ENCODE data around the gene UBR3.

The UBR3 gene

GRCh38 chr2:170086751-170087412 lies 259.6 kb downstream of the UBR3 start:
- no peaks in the 10 kb centered on the region for H3K9me3 ChIP-seq (ENCODE audit: control insufficient read depth in 2 of 2, low read length in 2 of 2)
- H3K36me3 ChIP-seq (ENCODE audit: control insufficient read depth in 2 of 2, insufficient read depth in 2 of 2, low read length in 2 of 2): peaks cover 0 to 3% of the 10 kb centered on the region in 2 donors
- H3K27me3 ChIP-seq (ENCODE audit: control insufficient read depth in 2 of 2, insufficient read depth in 2 of 2, low read length in 2 of 2): no peaks in the 10 kb centered on the region
- H3K9ac ChIP-seq (ENCODE audit: low read depth in 1 of 2, low read length in 2 of 2): no peak overlapping the region
- H3K4me1 ChIP-seq (ENCODE audit: control insufficient read depth in 2 of 2, insufficient read depth in 2 of 2, low read length in 2 of 2): no peaks in the 10 kb centered on the region
- no peak overlapping the region for H3K27ac ChIP-seq (ENCODE audit: low read depth in 2 of 2, low read length in 2 of 2)
- no peak overlapping the region for H3K4me3 ChIP-seq (ENCODE audit: low read length in 2 of 2)

- no peaks in the 10 kb centered on the region for H3K36me3 ChIP-seq (ENCODE audit: control insufficient read depth in 2 of 2, insufficient read depth in 2 of 2, low read length in 2 of 2)
- no peaks in the 10 kb centered on the region for H3K4me1 ChIP-seq (ENCODE audit: control insufficient read depth in 2 of 2, insufficient read depth in 2 of 2, low read length in 2 of 2)
- H3K4me3 ChIP-seq (ENCODE audit: low read length in 2 of 2): no peak overlapping the region
- no peak overlapping the region for H3K9ac ChIP-seq (ENCODE audit: low read depth in 1 of 2, low read length in 2 of 2)
- H3K27ac ChIP-seq (ENCODE audit: low read depth in 2 of 2, low read length in 2 of 2): no peak overlapping the region
- H3K9me3 ChIP-seq (ENCODE audit: control insufficient read depth in 2 of 2, low read length in 2 of 2): no peaks in the 10 kb centered on the region
- no peaks in the 10 kb centered on the region for H3K27me3 ChIP-seq (ENCODE audit: control insufficient read depth in 2 of 2, insufficient read depth in 2 of 2, low read length in 2 of 2)
Observed at GRCh38 chr2:170087413-170087793, 260.1 kb downstream of the UBR3 start.

- Histone ChIP-seq H3K36me3 (ENCODE audit: control insufficient read depth in 2 of 2, insufficient read depth in 2 of 2, low read length in 2 of 2) (no peaks in the 10 kb centered on the region), H3K9me3 (ENCODE audit: control insufficient read depth in 2 of 2, low read length in 2 of 2) (no peaks in the 10 kb centered on the region), H3K9ac (ENCODE audit: low read depth in 1 of 2, low read length in 2 of 2) (no peak overlapping the region), H3K27me3 (ENCODE audit: control insufficient read depth in 2 of 2, insufficient read depth in 2 of 2, low read length in 2 of 2) (no peaks in the 10 kb centered on the region), H3K4me3 (ENCODE audit: low read length in 2 of 2) (no peak overlapping the region), H3K4me1 (ENCODE audit: control insufficient read depth in 2 of 2, insufficient read depth in 2 of 2, low read length in 2 of 2) (no peaks in the 10 kb centered on the region), H3K27ac (ENCODE audit: low read depth in 2 of 2, low read length in 2 of 2) (no peak overlapping the region)
Observed at GRCh38 chr2:170088776-170089175, 261.5 kb downstream of the UBR3 start.

- H3K9me3 ChIP-seq (ENCODE audit: control insufficient read depth in 2 of 2, low read length in 2 of 2): no peaks in the 10 kb centered on the region
- no peak overlapping the region for H3K27ac ChIP-seq (ENCODE audit: low read depth in 2 of 2, low read length in 2 of 2)
- no peaks in the 10 kb centered on the region for H3K4me1 ChIP-seq (ENCODE audit: control insufficient read depth in 2 of 2, insufficient read depth in 2 of 2, low read length in 2 of 2)
- no peaks in the 10 kb centered on the region for H3K36me3 ChIP-seq (ENCODE audit: control insufficient read depth in 2 of 2, insufficient read depth in 2 of 2, low read length in 2 of 2)
- H3K9ac ChIP-seq (ENCODE audit: low read depth in 1 of 2, low read length in 2 of 2): no peak overlapping the region
- no peaks in the 10 kb centered on the region for H3K27me3 ChIP-seq (ENCODE audit: control insufficient read depth in 2 of 2, insufficient read depth in 2 of 2, low read length in 2 of 2)
- H3K4me3 ChIP-seq (ENCODE audit: low read length in 2 of 2): no peak overlapping the region
Observed at GRCh38 chr2:170090229-170090628, 263.0 kb downstream of the UBR3 start.

- Histone ChIP-seq H3K27ac (ENCODE audit: low read depth in 2 of 2, low read length in 2 of 2) (no peak overlapping the region), H3K9ac (ENCODE audit: low read depth in 1 of 2, low read length in 2 of 2) (no peak overlapping the region), H3K9me3 (ENCODE audit: control insufficient read depth in 2 of 2, low read length in 2 of 2) (no peaks in the 10 kb centered on the region), H3K36me3 (ENCODE audit: control insufficient read depth in 2 of 2, insufficient read depth in 2 of 2, low read length in 2 of 2) (no peaks in the 10 kb centered on the region), H3K4me3 (ENCODE audit: low read length in 2 of 2) (no peak overlapping the region), H3K4me1 (ENCODE audit: control insufficient read depth in 2 of 2, insufficient read depth in 2 of 2, low read length in 2 of 2) (no peaks in the 10 kb centered on the region), H3K27me3 (ENCODE audit: control insufficient read depth in 2 of 2, insufficient read depth in 2 of 2, low read length in 2 of 2) (no peaks in the 10 kb centered on the region)
Observed at GRCh38 chr2:170091436-170091835, 264.2 kb downstream of the UBR3 start.

GRCh38 chr2:170092436-170093060 lies 265.3 kb downstream of the UBR3 start:
- no peak overlapping the region for H3K9ac ChIP-seq (ENCODE audit: low read depth in 1 of 2, low read length in 2 of 2)
- no peaks in the 10 kb centered on the region for H3K4me1 ChIP-seq (ENCODE audit: control insufficient read depth in 2 of 2, insufficient read depth in 2 of 2, low read length in 2 of 2)

GRCh38 chr2:170095380-170095779 lies 268.1 kb downstream of the UBR3 start:
- Histone ChIP-seq H3K27me3 (ENCODE audit: control insufficient read depth in 2 of 2, insufficient read depth in 2 of 2, low read length in 2 of 2) (no peaks in the 10 kb centered on the region), H3K36me3 (ENCODE audit: control insufficient read depth in 2 of 2, insufficient read depth in 2 of 2, low read length in 2 of 2) (no peaks in the 10 kb centered on the region), H3K4me1 (ENCODE audit: control insufficient read depth in 2 of 2, insufficient read depth in 2 of 2, low read length in 2 of 2) (no peaks in the 10 kb centered on the region), H3K9me3 (ENCODE audit: control insufficient read depth in 2 of 2, low read length in 2 of 2) (no peaks in the 10 kb centered on the region), H3K9ac (ENCODE audit: low read depth in 1 of 2, low read length in 2 of 2) (no peak overlapping the region), H3K27ac (ENCODE audit: low read depth in 2 of 2, low read length in 2 of 2) (no peak overlapping the region), H3K4me3 (ENCODE audit: low read length in 2 of 2) (no peak overlapping the region)

More at GRCh38 chr2:170092436-170093060, 265.3 kb downstream of the UBR3 start:
- Histone ChIP-seq H3K27me3 (ENCODE audit: control insufficient read depth in 2 of 2, insufficient read depth in 2 of 2, low read length in 2 of 2) (no peaks in the 10 kb centered on the region), H3K36me3 (ENCODE audit: control insufficient read depth in 2 of 2, insufficient read depth in 2 of 2, low read length in 2 of 2) (no peaks in the 10 kb centered on the region), H3K4me3 (ENCODE audit: low read length in 2 of 2) (no peak overlapping the region), H3K27ac (ENCODE audit: low read depth in 2 of 2, low read length in 2 of 2) (no peak overlapping the region), H3K9me3 (ENCODE audit: control insufficient read depth in 2 of 2, low read length in 2 of 2) (no peaks in the 10 kb centered on the region)

- Histone ChIP-seq H3K36me3 (ENCODE audit: control insufficient read depth in 2 of 2, insufficient read depth in 2 of 2, low read length in 2 of 2) (no peaks in the 10 kb centered on the region), H3K4me3 (ENCODE audit: low read length in 2 of 2) (no peak overlapping the region), H3K9me3 (ENCODE audit: control insufficient read depth in 2 of 2, low read length in 2 of 2) (no peaks in the 10 kb centered on the region), H3K4me1 (ENCODE audit: control insufficient read depth in 2 of 2, insufficient read depth in 2 of 2, low read length in 2 of 2) (no peaks in the 10 kb centered on the region), H3K27me3 (ENCODE audit: control insufficient read depth in 2 of 2, insufficient read depth in 2 of 2, low read length in 2 of 2) (no peaks in the 10 kb centered on the region), H3K27ac (ENCODE audit: low read depth in 2 of 2, low read length in 2 of 2) (no peak overlapping the region), H3K9ac (ENCODE audit: low read depth in 1 of 2, low read length in 2 of 2) (no peak overlapping the region)
Observed at GRCh38 chr2:170098626-170099312, 271.5 kb downstream of the UBR3 start.

- no peaks in the 10 kb centered on the region for H3K4me1 ChIP-seq (ENCODE audit: control insufficient read depth in 2 of 2, insufficient read depth in 2 of 2, low read length in 2 of 2)
Observed at GRCh38 chr2:170101789-170102188, 274.5 kb downstream of the UBR3 start.

GRCh38 chr2:170106102-170106840 lies 279.0 kb downstream of the UBR3 start:
- no peaks in the 10 kb centered on the region for H3K27me3 ChIP-seq (ENCODE audit: control insufficient read depth in 2 of 2, insufficient read depth in 2 of 2, low read length in 2 of 2)

More at GRCh38 chr2:170101789-170102188, 274.5 kb downstream of the UBR3 start:
- Histone ChIP-seq H3K36me3 (ENCODE audit: control insufficient read depth in 2 of 2, insufficient read depth in 2 of 2, low read length in 2 of 2) (no peaks in the 10 kb centered on the region), H3K9me3 (ENCODE audit: control insufficient read depth in 2 of 2, low read length in 2 of 2) (no peaks in the 10 kb centered on the region), H3K9ac (ENCODE audit: low read depth in 1 of 2, low read length in 2 of 2) (no peak overlapping the region), H3K4me3 (ENCODE audit: low read length in 2 of 2) (no peak overlapping the region), H3K27me3 (ENCODE audit: control insufficient read depth in 2 of 2, insufficient read depth in 2 of 2, low read length in 2 of 2) (no peaks in the 10 kb centered on the region), H3K27ac (ENCODE audit: low read depth in 2 of 2, low read length in 2 of 2) (no peak overlapping the region)

More at GRCh38 chr2:170106102-170106840, 279.0 kb downstream of the UBR3 start:
- Histone ChIP-seq H3K4me3 (ENCODE audit: low read length in 2 of 2) (no peak overlapping the region), H3K9ac (ENCODE audit: low read depth in 1 of 2, low read length in 2 of 2) (no peak overlapping the region), H3K9me3 (ENCODE audit: control insufficient read depth in 2 of 2, low read length in 2 of 2) (no peaks in the 10 kb centered on the region), H3K4me1 (ENCODE audit: control insufficient read depth in 2 of 2, insufficient read depth in 2 of 2, low read length in 2 of 2) (no peaks in the 10 kb centered on the region), H3K36me3 (ENCODE audit: control insufficient read depth in 2 of 2, insufficient read depth in 2 of 2, low read length in 2 of 2) (no peaks in the 10 kb centered on the region), H3K27ac (ENCODE audit: low read depth in 2 of 2, low read length in 2 of 2) (no peak overlapping the region)

Data from mucosa of rectum (tissue), 2 donors.